Adrenal gland (tissue), 5 donors: Measurements from ENCODE around the gene RPTOR.

Source experiments
- POLR2A ChIP-seq, 2 donors: fragments of 450-650 bp; IDR thresholded peaks; one replicate each; pipeline ENCODE4 v1.6.1; 2017; ENCODE audit warnings: antibody characterized with exemption in 2 of 2, mild to moderate bottlenecking in 2 of 2, moderate library complexity in 1 of 2
- TF ChIP-seq, protein P1 (sequence below), 6 experiments: fragments of 450-650 bp in 4 of 6; fragments of 200-600 bp in 2 of 6; sonication (generic) in 1 of 6; IDR thresholded peaks; 1 replicate in 5 of 6; 2 replicates in 1 of 6; pipeline versions ENCODE4 v1.5.1 to v1.8.0; 2016 to 2021; ENCODE audit warnings: antibody characterized with exemption in 6 of 6, mild to moderate bottlenecking in 2 of 6, moderate library complexity in 1 of 6
- donor health status: DM: no; HTN: no; CAD: no.

DNA sequence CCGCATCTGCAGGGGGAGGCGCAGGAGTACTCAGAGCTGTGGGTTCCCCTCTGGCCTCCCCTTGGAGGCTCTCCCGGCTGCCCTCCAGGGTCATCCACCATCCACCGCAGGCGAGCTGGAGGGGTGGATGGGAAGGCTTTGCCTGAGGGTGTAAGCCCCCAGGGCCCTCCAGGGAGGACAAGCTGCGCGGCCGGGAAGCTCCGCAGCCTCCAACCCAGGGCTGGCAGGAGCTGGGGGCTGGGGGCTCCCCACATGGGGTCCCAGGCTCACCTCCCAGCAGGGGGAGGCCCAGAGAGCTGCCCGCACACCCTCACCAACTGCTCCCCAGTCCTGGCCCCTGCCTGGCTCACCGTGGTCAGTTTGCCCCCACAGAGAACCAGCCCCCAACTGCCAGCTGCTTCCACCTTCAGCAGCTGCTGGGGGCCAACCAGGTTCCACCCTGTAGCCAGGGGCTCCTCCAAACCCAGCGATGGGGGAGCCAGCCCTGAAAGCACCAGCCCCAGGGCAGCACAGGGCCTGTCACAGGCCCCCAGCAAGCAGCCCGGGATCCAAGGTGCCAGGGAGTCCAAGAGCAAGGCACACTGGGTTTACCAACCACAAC, 427.2 kb downstream of the RPTOR start:
- TF ChIP-seq, protein P1, sequence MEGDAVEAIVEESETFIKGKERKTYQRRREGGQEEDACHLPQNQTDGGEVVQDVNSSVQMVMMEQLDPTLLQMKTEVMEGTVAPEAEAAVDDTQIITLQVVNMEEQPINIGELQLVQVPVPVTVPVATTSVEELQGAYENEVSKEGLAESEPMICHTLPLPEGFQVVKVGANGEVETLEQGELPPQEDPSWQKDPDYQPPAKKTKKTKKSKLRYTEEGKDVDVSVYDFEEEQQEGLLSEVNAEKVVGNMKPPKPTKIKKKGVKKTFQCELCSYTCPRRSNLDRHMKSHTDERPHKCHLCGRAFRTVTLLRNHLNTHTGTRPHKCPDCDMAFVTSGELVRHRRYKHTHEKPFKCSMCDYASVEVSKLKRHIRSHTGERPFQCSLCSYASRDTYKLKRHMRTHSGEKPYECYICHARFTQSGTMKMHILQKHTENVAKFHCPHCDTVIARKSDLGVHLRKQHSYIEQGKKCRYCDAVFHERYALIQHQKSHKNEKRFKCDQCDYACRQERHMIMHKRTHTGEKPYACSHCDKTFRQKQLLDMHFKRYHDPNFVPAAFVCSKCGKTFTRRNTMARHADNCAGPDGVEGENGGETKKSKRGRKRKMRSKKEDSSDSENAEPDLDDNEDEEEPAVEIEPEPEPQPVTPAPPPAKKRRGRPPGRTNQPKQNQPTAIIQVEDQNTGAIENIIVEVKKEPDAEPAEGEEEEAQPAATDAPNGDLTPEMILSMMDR (IDR thresholded peaks at IDR 0.05) = no peak
- no peak for TF ChIP-seq POLR2A (IDR thresholded peaks at IDR 0.05)
